Peyer's patch (tissue), 4 donors: ENCODE measurements around the gene ABCA5. TPM values are rescaled to one million over a fixed set of nuclear protein-coding genes. Genes with fewer than 3 reads are reported as not detected.

Experiments
- DNase-seq, 3 donors: peaks; one replicate each; pipeline ENCODE4 v3.0.0-alpha.2; 2017 to 2019
- H3K27ac ChIP-seq, 4 donors: fragments of 200-600 bp; sonication (generic); one replicate each; pipeline ENCODE4 v1.5.1; 2016 to 2019
- H3K27me3 ChIP-seq, 2 donors: fragments of 200-600 bp; sonication (generic); one replicate each; pipeline ENCODE4 v1.5.1; 2019
- H3K36me3 ChIP-seq, 3 donors: fragments of 200-600 bp; sonication (generic); one replicate each; pipeline ENCODE4 v1.5.1; 2016 to 2019
- H3K4me1 ChIP-seq, 4 donors: fragments of 200-600 bp; sonication (generic); one replicate each; pipeline ENCODE4 v1.5.1; 2016 to 2019
- H3K4me3 ChIP-seq, 4 donors: fragments of 200-600 bp; sonication (generic); 1 replicate in 3 of 4; 2 replicates in 1 of 4; pipeline ENCODE4 v1.5.1; 2016 to 2019; ENCODE audit warnings: mild to moderate bottlenecking in 1 of 4
- H3K9me3 ChIP-seq, 4 donors: fragments of 200-600 bp; sonication (generic); one replicate each; pipeline ENCODE4 v1.5.1; 2016 to 2019; ENCODE audit warnings: mild to moderate bottlenecking in 1 of 4
- POLR2A ChIP-seq, 2 donors: fragments of 450-650 bp; IDR thresholded peaks; one replicate each; pipeline ENCODE4 v1.5.1; 2017; ENCODE audit warnings: antibody characterized with exemption in 2 of 2, mild to moderate bottlenecking in 2 of 2, moderate library complexity in 2 of 2
- total RNA-seq, 4 donors: library from RNA; depleted of rRNA; stranded (reverse); fragments of >200 nt; gene quantifications; one replicate each; pipeline ENCODE4 v1.1.0, GENCODE V29; 2016
- TF ChIP-seq, protein P1 (sequence below), 6 experiments: fragments of 450-650 bp in 4 of 6; fragments of 200-600 bp in 2 of 6; sonication (generic) in 1 of 6; IDR thresholded peaks; one replicate each; pipeline ENCODE4 v1.5.1; 2017 to 2019; ENCODE audit warnings: antibody characterized with exemption in 6 of 6, mild to moderate bottlenecking in 3 of 6, moderate library complexity in 1 of 6

Gene ABCA5
- total RNA-seq, 4 donors from 2014 or later, result 25.6 to 239 (median 177) TPM

DNA sequence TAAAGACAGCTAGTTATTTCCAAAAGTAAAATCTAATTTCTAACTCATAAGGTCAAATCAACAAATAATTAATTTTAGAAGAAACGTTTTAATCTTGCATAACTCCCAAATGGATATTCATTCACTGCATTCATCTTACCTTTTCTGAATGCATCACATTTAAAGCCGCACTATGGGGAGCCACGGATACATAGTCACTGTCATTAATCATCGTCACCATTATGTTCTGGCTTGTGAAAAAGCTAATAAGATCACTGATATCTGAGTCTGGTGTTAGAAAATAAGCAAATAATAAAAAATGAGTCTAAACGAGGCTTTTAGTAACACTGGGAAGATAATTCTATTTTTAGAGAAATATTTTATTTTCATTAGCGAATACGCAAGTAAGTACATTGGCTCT is 55.9 kb downstream of the ABCA5 start:
- H3K27me3 ChIP-seq, result no peaks in the 10 kb centered on the region
- H3K36me3 ChIP-seq, result peaks cover 0 to 14% (median 0%) of the 10 kb centered on the region in 3 donors
- H3K4me3 ChIP-seq, result no peak overlapping the region
- H3K27ac ChIP-seq, result no peak overlapping the region
- TF ChIP-seq, protein P1, sequence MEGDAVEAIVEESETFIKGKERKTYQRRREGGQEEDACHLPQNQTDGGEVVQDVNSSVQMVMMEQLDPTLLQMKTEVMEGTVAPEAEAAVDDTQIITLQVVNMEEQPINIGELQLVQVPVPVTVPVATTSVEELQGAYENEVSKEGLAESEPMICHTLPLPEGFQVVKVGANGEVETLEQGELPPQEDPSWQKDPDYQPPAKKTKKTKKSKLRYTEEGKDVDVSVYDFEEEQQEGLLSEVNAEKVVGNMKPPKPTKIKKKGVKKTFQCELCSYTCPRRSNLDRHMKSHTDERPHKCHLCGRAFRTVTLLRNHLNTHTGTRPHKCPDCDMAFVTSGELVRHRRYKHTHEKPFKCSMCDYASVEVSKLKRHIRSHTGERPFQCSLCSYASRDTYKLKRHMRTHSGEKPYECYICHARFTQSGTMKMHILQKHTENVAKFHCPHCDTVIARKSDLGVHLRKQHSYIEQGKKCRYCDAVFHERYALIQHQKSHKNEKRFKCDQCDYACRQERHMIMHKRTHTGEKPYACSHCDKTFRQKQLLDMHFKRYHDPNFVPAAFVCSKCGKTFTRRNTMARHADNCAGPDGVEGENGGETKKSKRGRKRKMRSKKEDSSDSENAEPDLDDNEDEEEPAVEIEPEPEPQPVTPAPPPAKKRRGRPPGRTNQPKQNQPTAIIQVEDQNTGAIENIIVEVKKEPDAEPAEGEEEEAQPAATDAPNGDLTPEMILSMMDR (IDR thresholded peaks at IDR 0.05), result no peak
- TF ChIP-seq POLR2A (IDR thresholded peaks at IDR 0.05), result no peak
- no peaks in the 10 kb centered on the region for H3K9me3 ChIP-seq
- no peaks in the 10 kb centered on the region for H3K4me1 ChIP-seq
- DNase-seq, result no peak

DNA sequence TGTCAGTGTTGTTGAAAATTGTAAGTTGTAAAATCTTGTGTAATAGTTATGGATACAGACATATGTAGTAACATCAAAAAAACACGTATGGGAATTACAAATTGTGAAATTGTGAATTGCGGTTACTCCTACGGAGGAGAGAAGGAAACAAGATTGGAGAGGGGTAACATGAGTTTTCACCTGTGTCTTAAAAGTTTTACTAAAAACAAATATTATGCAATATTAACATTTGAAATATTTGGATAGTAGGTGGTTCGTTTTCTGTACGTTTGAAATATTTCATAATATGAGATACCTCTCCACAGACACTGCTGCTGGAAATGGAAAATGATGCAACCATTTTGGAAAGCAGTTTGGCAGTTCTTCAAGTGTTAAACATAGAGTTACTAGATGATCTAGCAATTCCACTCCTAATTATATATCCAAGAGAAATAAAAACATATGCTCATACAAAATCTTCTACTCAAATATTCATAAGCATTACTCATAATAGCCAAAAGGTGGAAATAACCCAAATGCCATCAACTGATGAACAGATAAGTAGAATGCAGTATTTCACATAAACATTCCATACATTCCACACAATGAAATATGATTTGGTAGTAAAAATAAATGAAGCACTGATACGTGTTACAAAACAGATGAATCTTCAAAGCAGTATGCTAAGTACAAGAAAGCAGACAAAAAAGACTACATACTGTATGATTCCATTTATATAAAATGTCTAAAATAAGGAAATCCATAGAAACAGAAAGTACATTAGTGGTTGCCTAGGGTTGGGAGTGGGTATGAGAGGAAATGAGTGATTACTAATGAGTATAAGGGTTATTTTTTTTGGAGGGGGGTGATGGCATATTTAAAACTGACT is 57.6 kb downstream of the ABCA5 start:
- DNase-seq, result no peak
- Histone ChIP-seq H3K36me3 (peaks cover 0 to 8% (median 0%) of the 10 kb centered on the region in 3 donors), H3K27me3 (no peaks in the 10 kb centered on the region), H3K4me3 (no peak overlapping the region), H3K27ac (no peak overlapping the region), H3K4me1 (no peaks in the 10 kb centered on the region), H3K9me3 (no peaks in the 10 kb centered on the region)
- TF ChIP-seq POLR2A (IDR thresholded peaks at IDR 0.05), result no peak
- TF ChIP-seq, protein P1 (IDR thresholded peaks at IDR 0.05), result no peak

DNA sequence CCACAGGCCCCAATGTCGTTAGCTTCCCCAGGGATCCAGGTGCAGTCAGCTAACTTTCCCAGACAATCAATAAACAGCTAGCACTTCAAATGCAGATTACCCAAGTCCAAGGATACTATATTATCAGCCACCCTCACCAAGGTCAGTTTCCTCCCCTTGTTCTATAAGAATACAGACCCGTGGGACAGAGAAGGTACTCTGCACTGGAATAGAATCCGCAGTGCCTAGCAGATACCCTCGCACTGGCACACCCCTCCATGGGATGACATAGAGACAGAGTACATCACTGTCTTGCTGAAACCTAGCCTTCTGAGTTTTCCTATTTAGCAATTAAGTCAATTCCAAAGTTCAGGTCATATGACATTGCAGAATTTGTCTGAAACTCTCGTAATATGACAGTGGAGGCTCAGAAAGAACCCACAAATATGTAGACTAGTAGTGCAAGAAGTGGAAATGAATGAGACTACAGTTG is 58.4 kb downstream of the ABCA5 start:
- no peak for DNase-seq
- Histone ChIP-seq H3K27me3 (no peaks in the 10 kb centered on the region), H3K4me3 (no peak overlapping the region), H3K9me3 (no peaks in the 10 kb centered on the region), H3K27ac (no peak overlapping the region), H3K4me1 (no peaks in the 10 kb centered on the region), H3K36me3 (peaks cover 0 to 4% (median 0%) of the 10 kb centered on the region in 3 donors)
- TF ChIP-seq, protein P1 (IDR thresholded peaks at IDR 0.05), result no peak
- TF ChIP-seq POLR2A (IDR thresholded peaks at IDR 0.05), result no peak

DNA sequence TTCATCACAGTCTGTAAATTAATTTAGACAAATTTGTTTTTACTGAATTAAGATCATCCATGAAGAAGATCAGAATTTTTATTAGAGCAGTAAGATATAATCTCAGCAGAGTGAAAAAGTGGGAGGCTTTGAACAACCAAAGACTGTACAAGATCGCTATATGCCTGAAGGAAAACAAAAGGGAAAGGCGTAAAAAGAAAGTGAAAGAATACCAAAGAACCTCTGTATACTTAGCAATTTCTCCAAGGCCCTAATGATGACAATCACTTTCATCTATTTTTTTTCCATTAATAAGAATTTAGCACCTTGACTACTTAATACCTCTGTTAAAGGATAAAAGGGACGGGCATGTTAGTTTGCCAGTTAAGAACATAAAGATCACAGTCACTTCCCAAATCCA is 59.7 kb downstream of the ABCA5 start:
- Histone ChIP-seq H3K27me3 (no peaks in the 10 kb centered on the region), H3K9me3 (no peaks in the 10 kb centered on the region), H3K4me1 (no peaks in the 10 kb centered on the region), H3K4me3 (no peak overlapping the region), H3K27ac (no peak overlapping the region), H3K36me3 (no peaks in the 10 kb centered on the region)
- TF ChIP-seq, protein P1 (IDR thresholded peaks at IDR 0.05), result no peak
- no peak for TF ChIP-seq POLR2A (IDR thresholded peaks at IDR 0.05)
- no peak for DNase-seq

DNA sequence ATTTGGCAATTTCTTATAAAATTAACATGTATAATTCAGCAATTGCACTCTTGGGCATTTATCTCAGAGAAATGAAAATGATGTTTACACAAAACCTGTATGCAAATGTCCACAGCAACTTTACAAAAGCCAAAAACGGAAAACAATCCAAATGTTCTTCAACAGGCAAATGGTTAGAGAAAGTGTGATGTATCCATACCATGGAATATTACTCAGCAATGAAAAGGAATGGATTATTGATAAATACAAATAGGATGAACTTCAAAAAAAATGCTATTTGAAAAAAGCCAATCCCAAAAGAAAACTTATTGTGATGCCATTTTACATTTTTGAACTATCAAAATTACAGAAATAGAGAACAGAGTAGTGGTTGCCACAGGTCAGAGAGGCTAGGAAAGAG is 61.1 kb downstream of the ABCA5 start:
- TF ChIP-seq POLR2A (IDR thresholded peaks at IDR 0.05), result no peak
- TF ChIP-seq, protein P1 (IDR thresholded peaks at IDR 0.05), result no peak
- no peaks in the 10 kb centered on the region for H3K36me3 ChIP-seq
- no peak for DNase-seq
- no peaks in the 10 kb centered on the region for H3K4me1 ChIP-seq
- no peaks in the 10 kb centered on the region for H3K27me3 ChIP-seq
- H3K9me3 ChIP-seq, result no peaks in the 10 kb centered on the region
- H3K4me3 ChIP-seq, result no peak overlapping the region
- no peak overlapping the region for H3K27ac ChIP-seq
